SKM-1 treated with dmso at 0.1 percent for 144 hours (cell line): ENCODE data around the gene INPP5J.

Experiments
- DNase-seq: peaks from one replicate; lab custom pipeline; 2025; ENCODE audit not compliant: unreplicated experiment; lab: John Stamatoyannopoulos, UW

INPP5J gene

GRCh38 chr22:31125521-31126117 lies 2.9 kb downstream of the INPP5J start:
- no peak for DNase-seq

GRCh38 chr22:31126128-31126868 lies 3.5 kb downstream of the INPP5J start:
- no peak for DNase-seq

GRCh38 chr22:31126869-31127175 lies 4.1 kb downstream of the INPP5J start:
- no peak for DNase-seq

GRCh38 chr22:31127181-31127772 lies 4.5 kb downstream of the INPP5J start:
- DNase-seq: no peak

- DNase-seq: no peak
Observed at GRCh38 chr22:31128156-31128555, 5.4 kb downstream of the INPP5J start.

GRCh38 chr22:31130873-31131272 lies 8.1 kb downstream of the INPP5J start:
- no peak for DNase-seq

- DNase-seq: no peak
Observed at GRCh38 chr22:31133911-31134310, 11.1 kb downstream of the INPP5J start.

- no peak for DNase-seq
Observed at GRCh38 chr22:31134688-31135087, 11.9 kb downstream of the INPP5J start.

GRCh38 chr22:31135706-31136105 lies 12.9 kb downstream of the INPP5J start:
- no peak for DNase-seq

GRCh38 chr22:31136155-31136554 lies 13.4 kb downstream of the INPP5J start:
- no peak for DNase-seq

- DNase-seq: no peak
Observed at GRCh38 chr22:31136711-31137110, 13.9 kb downstream of the INPP5J start.

- DNase-seq: no peak
Observed at GRCh38 chr22:31137721-31138120, 15.0 kb downstream of the INPP5J start.

GRCh38 chr22:31138126-31138525 lies 15.4 kb downstream of the INPP5J start:
- DNase-seq: no peak

GRCh38 chr22:31139066-31139465 lies 16.3 kb downstream of the INPP5J start:
- no peak for DNase-seq

- no peak for DNase-seq
Observed at GRCh38 chr22:31139866-31140716, 17.3 kb downstream of the INPP5J start, which contains the start of gene PLA2G3. PLA2G3 (minus strand) TSS chr22:31140508; CDS start chr22:31140354, 154 bp downstream.

- no peak for DNase-seq
Observed at GRCh38 chr22:31140746-31141145, 18.0 kb downstream of the INPP5J start.

GRCh38 chr22:31141551-31141950 lies 18.8 kb downstream of the INPP5J start:
- DNase-seq: no peak

GRCh38 chr22:31142285-31142684 lies 19.5 kb downstream of the INPP5J start:
- DNase-seq: no peak

GRCh38 chr22:31143038-31143437 lies 20.3 kb downstream of the INPP5J start:
- no peak for DNase-seq

- DNase-seq: no peak
Observed at GRCh38 chr22:31143537-31143936, 20.8 kb downstream of the INPP5J start.

- DNase-seq: no peak
Observed at GRCh38 chr22:31144223-31144622, 21.5 kb downstream of the INPP5J start.

GRCh38 chr22:31148488-31148887 lies 25.7 kb downstream of the INPP5J start:
- DNase-seq: no peak
